ENCODE data around the gene ZNF865. TPM values are rescaled to one million over a fixed set of nuclear protein-coding genes. Genes with fewer than 3 reads are reported as not detected.

The ZNF865 gene
- total RNA-seq, 1 experiment from 2014 or later, result 16.2 TPM

DNA sequence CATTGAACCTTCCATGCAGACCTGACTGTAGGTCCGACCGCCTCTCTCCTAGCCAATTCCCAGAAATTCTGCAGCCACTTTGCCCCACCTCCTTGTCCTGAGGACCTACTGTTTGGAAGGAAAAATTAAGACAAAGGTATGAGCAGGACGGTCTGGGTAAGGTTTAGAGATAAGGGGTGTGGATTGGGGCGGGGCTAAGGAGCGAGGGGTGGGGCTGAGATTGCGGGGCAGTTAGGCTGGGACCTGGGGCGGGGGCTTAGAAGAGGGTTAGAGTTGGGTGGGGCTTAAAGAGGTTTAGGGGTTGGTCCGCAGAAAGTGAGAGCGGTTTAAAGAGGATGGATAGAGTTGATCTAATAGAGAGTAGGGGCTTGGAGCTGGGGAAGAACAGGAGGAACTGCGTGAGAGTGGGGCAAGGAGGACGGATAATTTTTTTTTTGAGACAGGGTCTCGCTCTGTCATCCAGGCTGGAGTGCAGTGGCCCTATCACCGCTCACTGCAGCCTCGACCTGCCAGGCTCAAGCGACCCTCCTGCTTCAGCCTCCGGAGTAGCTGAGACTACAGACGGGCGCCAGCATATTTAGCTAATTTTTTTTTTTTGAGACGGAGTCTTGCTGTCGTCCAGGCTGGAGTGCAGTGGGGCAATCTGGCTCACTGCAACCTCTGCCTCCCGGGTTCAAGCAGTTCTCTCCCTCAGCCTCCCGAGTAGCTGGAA, 1.7 kb upstream of the ZNF865 start:
- ChIA-PET CTCF (interaction anchor here (1.1 to 1.3 kb wide), 3 partner anchors 21 to 136 kb away, joined by 3 to 5 read pairs (median 4); partner anchors contain the start of gene ZNF784), POLR2A (interaction anchor here (1.1 to 1.6 kb wide), 4 partner anchors 21 to 196 kb away, joined by 4 to 10 read pairs (median 5); partner anchors contain the start of genes UBE2S, ZNF628 and ZNF784), RAD21 (ENCODE audit: low non-redundant PET in 1 of 2, low total read pairs in 2 of 2, uncharacterized antibody in 2 of 2, unreplicated experiment in 2 of 2) (interaction anchor here in 1 of 2 experiments (1.1 kb wide), 1 partner anchor 16 kb away, joined by 3 read pairs; no protein-coding TSS in a partner anchor)
- H2AFZ ChIP-seq (ENCODE audit: low read depth, low read length, poor library complexity, severe bottlenecking), result no peak overlapping the region
- peak overlapping the region; percentile 86 for H3K4me2 ChIP-seq (ENCODE audit: low read length)
- H3K9me2 ChIP-seq (ENCODE audit: insufficient read depth), result no peaks in the 10 kb centered on the region
- H3K27me3 ChIP-seq (ENCODE audit: insufficient read depth, low read length), result no peaks in the 10 kb centered on the region
- peaks cover 32% of the 10 kb centered on the region for H3K79me2 ChIP-seq (ENCODE audit: insufficient read depth, low read length)
- no peak for TF ChIP-seq CBX3 (IDR thresholded peaks at IDR 0.05; ENCODE audit: low read depth)
- TF ChIP-seq TCF7L2 (IDR thresholded peaks at IDR 0.05; ENCODE audit: borderline replicate concordance, extremely low read depth, insufficient read depth, insufficient read length), result no peak
- TF ChIP-seq SRF (IDR thresholded peaks at IDR 0.05; ENCODE audit: low read depth), result no peak
- TF ChIP-seq, protein P1, sequence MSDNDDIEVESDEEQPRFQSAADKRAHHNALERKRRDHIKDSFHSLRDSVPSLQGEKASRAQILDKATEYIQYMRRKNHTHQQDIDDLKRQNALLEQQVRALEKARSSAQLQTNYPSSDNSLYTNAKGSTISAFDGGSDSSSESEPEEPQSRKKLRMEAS (IDR thresholded peaks at IDR 0.05), result no peak
- TF ChIP-seq SP1 (IDR thresholded peaks at IDR 0.05; ENCODE audit: low read depth), result no peak
- no peak for TF ChIP-seq EZH2 (IDR thresholded peaks at IDR 0.05)
- no peak for TF ChIP-seq EGR1 (IDR thresholded peaks at IDR 0.05; ENCODE audit: low read depth)
- TF ChIP-seq POLR2A (IDR thresholded peaks at IDR 0.05; ENCODE audit: borderline replicate concordance, extremely low read depth, insufficient read depth, insufficient read length), result no peak
- no peak for TF ChIP-seq EZH2phosphoT487 (IDR thresholded peaks at IDR 0.05; ENCODE audit: borderline replicate concordance)
- TF ChIP-seq CEBPB (IDR thresholded peaks at IDR 0.05; ENCODE audit: low read depth), result no peak
- TF ChIP-seq, protein P2, sequence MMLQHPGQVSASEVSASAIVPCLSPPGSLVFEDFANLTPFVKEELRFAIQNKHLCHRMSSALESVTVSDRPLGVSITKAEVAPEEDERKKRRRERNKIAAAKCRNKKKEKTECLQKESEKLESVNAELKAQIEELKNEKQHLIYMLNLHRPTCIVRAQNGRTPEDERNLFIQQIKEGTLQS (IDR thresholded peaks at IDR 0.05), result no peak
- no peak for TF ChIP-seq POLR2AphosphoS5 (IDR thresholded peaks at IDR 0.05; ENCODE audit: low read depth, low read length)
- no peak for TF ChIP-seq YY1 (IDR thresholded peaks at IDR 0.05; ENCODE audit: extremely low read depth, insufficient replicate concordance, low read depth, low read length)
- no peak overlapping the region; a peak in 1 of 4 replicates for H3K4me3 ChIP-seq (replicated peaks in 1 of 2; ENCODE audit: low read depth in 1 of 2, low read length in 2 of 2)
- ATAC-seq, result no peak
- no TSS peak for BruUV-seq (replicated peaks)
- no peak for DNase-seq (ENCODE audit: low read depth, low spot score)
- H3K36me3 ChIP-seq (ENCODE audit: control insufficient read depth in 1 of 2, insufficient read depth in 2 of 2, low read length in 2 of 2), result peaks cover 4 to 9% of the 10 kb centered on the region in 2 experiments; a peak in 2 of 4 replicates
- H3K9ac ChIP-seq (ENCODE audit: low read length), result peak overlapping the region; percentile 92; the same call in 1 of the 2 replicates
- no peaks in the 10 kb centered on the region for H3K9me3 ChIP-seq (ENCODE audit: control insufficient read depth in 1 of 2, insufficient read depth in 1 of 2, low read depth in 1 of 2, low read length in 2 of 2)
- H4K20me1 ChIP-seq (ENCODE audit: insufficient read depth), result no peaks in the 10 kb centered on the region
- intact Hi-C loops (cut with micrococcal nuclease), result no loop called here
- H3K27ac ChIP-seq (ENCODE audit: low read depth, low read length), result peak overlapping the region; percentile 98
- peaks cover 26 to 46% of the 10 kb centered on the region in 2 experiments for H3K4me1 ChIP-seq (ENCODE audit: control insufficient read depth in 1 of 2, insufficient read depth in 2 of 2, low read length in 2 of 2)
